Measurements from ENCODE around the gene NME3.

NME3 gene

GRCh38 chr16:1768767-1769401, 2.5 kb downstream of the NME3 start:
- no peak for DNase-seq (ENCODE audit: low read depth in 2 of 2)

DNA sequence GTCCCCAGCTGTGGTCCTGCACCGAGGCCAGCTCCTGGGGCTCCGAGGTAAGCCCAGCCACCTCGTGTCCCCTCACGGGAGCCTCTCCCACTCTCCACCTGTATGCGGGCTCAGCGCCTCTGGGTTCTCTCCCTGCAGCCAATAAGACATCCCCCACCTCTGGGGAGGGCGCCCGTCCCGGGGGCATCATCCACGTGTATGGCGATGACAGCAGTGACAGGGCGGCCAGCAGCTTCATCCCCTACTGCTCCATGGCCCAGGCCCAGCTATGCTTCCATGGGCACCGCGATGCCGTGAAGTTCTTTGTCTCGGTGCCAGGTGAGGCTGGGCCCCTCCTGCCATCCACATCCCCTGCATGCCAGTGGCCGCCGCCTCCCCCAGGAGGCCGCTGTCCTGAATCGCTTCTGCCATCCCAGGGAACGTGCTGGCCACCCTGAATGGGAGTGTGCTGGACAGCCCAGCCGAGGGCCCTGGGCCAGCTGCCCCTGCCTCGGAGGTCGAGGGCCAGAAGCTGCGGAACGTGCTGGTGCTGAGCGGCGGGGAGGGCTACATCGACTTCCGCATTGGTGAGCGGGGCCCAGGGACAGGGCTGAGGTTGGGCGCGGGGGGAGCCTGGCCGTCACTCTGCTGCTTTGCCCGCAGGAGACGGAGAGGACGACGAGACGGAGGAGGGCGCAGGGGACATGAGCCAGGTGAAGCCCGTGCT, 3.1 kb downstream of the NME3 start:
- DNase-seq (ENCODE audit: low read depth in 2 of 2) = no peak

- no peak for DNase-seq (ENCODE audit: low read depth in 2 of 2)
These were observed 4.0 kb downstream of the NME3 start for GRCh38 chr16:1767116-1767994.

DNA sequence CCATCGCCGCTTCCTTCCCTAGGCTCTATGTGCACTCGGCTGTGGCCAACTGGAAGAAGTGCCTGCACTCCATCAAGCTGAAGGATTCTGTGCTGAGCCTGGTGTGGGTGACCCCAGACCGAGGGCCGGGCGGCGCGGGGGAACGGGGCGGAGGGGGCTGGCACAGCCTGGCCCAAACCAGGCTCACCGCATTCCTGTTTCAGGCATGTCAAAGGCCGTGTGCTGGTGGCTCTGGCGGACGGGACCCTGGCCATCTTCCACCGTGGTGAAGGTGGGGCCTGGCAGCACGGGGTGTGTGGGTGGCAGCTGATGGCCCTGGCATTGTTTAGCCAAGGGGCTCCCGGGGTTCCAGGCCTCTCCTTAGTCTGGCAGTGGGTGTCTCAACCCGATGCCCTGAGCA, 4.6 kb downstream of the NME3 start:
- DNase-seq (ENCODE audit: low read depth in 2 of 2) = no peak

GRCh38 chr16:1766231-1766630, 5.1 kb downstream of the NME3 start:
- DNase-seq (ENCODE audit: low read depth in 2 of 2) = no peak

- no peak for DNase-seq (ENCODE audit: low read depth in 2 of 2)
These were observed 5.5 kb downstream of the NME3 start for GRCh38 chr16:1765826-1766225.

DNA sequence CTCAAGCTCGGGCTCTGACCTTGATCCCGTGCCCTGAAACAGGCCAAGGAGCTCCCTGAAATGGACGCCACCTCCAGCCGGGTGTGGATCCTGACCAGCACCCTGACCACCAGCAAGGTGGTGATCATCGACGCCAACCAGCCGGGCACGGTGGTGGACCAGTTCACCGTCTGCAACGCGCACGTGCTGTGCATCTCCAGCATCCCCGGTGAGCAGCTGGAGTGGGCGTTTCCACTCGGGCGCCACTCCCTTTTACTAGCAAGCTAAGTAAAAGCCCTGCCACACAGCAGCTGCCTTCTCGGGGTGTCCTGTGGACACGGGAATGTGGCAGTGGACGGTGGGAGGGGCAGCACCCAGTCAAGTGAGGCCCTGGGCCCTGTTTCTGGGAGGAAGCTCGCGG, 6.4 kb downstream of the NME3 start:
- DNase-seq (ENCODE audit: low read depth in 2 of 2) = no peak

DNA sequence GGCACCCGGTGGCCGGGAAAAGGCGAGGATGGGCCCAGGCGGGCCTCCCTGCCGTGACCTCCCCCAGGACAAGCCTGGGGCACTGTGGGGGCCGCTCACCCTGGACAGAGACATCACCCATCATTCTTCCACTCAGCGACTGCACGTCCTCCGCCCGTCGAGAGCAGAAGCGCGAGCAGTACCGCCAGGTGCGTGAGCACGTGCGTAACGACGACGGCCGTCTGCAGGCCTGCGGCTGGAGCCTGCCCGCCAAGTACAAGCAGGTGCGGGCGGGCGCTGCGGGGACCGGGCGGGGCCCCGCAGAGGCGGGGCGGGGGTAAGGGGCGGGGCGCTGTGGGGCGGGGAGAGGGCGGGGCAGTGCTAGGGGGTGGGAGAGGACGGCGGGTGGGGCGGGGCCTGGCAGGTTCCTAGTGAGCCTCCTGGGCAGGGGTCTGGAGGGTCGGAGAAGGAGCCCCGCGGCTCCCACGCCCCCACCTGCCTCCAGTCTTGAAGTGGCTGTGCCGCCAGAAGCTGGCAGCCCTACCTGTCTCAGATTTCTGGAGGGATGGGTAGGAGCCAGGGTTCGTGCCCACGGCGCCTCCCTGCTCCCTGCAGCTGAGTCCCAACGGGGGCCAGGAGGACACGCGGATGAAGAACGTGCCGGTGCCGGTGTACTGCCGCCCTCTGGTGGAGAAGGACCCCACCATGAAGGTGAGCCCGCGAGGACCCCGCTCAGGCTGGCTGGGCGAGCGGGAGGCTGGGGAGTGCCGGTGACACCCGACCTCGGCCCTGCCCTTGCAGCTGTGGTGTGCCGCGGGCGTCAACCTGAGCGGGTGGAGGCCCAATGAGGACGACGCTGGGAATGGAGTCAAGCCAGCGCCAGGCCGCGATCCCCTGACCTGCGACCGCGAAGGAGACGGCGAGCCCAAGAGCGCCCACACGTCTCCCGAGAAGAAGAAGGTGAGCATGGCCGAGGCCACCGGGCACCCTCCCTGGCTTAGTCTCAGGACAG, 7.5 kb downstream of the NME3 start:
- no peak for DNase-seq (ENCODE audit: low read depth in 2 of 2)

DNA sequence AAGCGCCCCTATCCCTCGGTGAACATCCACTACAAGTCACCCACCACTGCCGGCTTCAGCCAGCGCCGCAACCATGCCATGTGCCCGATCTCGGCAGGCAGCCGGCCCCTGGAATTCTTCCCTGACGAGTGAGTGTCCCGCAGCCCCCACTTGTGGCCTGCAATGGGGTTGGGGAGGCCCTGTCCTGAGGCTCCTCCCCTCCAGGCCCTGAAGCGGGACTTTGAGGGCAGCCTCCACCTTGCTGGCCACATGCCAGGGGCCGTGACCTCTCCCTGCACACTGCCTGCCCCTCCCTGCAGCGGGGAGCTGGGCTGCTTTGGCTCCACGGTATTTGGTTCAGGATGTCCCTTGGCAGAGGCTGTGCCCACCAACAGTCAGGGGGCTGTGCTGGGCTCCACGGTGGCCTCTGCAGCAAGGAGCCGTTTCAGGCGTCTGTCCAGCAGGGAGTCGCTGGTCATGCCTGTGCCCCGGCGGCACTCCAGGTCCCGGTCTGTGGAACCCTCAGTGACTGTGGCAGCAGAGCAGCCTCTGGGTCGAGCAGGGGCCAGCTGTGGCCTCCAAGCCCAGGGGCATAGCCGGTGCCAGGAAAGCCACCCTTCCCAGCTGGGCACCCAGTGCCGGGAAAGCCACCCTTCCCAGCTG, 8.3 kb downstream of the NME3 start:
- DNase-seq (ENCODE audit: low read depth in 2 of 2) = no peak

- DNase-seq (ENCODE audit: low read depth in 2 of 2) = no peak
These were observed 9.0 kb downstream of the NME3 start for GRCh38 chr16:1762196-1762878.

DNA sequence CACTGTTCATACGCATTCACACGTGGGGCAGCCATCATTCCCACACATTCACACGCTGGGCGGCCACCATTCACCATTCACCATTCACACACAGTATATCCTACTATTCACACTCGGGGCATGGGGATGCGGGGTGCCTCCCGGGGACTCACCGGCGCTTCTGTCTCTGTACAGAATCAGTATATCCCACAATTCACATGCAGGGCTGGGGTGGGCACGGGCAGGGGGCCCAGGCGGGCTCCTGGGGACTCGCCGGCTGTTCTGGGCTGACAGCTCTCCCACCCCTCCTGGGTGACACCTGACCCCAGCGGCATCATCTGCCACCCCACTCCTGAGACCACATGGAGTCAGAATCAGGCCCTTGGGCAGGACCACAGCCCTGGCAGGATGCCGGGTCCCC, 9.6 kb downstream of the NME3 start:
- DNase-seq (ENCODE audit: low read depth in 2 of 2) = no peak

DNA sequence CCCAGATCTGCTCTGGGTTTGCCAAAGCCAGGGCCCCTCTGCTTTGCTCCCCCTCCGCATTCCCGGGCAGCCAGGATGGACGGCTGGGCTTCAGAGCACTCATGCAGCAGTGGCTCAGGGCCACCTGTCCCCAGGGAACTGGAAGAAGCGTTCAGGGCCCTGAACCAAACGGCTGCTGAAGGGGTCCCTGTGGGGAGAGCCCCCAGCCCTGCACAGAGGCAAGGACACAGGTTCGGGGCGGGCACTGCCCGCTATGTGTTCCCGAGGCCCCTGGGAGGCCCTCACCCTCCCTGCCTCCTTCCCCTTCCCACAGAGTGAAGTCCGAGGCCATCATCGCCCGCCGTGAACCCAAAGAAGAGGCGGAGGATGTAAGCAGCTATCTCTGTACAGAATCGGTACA, 10.4 kb downstream of the NME3 start:
- no peak for DNase-seq (ENCODE audit: low read depth in 2 of 2)

DNA sequence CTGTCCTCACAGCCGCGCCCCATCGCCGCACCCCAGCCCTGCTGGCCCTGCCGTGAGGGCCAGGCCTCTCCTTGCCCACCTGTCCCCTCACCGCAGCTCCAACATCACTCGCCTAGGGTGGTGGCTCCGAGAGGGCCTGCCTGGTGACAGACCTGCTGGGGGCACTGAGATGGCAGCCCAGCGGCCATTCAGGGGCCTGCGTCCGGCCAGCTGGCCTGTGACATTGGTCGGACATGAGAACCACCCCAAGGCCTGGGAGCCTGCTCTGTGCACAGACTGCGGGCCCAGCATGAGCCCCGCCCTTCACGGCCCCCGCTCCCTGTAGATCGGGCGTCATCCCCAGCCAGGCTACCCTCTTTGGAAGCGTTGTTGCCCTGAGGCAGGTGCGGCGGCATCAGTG, 11.8 kb downstream of the NME3 start:
- no peak for DNase-seq (ENCODE audit: low read depth in 2 of 2)

DNA sequence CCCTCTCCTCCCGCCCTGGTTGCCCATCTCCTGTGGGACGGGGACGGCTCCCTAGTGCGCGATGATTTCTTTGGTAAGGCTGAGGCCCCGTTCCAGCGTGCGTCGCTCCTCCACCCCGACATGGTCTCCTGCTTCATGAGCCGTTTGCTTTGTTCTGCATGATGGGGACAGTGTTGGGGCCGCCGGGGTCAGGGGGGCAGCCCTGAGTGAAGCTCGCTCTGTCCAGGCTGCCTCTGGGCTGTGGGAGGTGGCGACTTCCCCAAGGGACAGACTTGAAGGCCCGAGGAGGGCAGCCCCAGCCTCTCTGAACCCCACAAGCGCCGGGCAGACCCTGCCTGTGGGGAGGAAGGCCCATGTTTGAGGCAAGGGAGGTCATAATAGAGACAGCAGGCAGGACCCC, 12.4 kb downstream of the NME3 start:
- no peak for DNase-seq (ENCODE audit: low read depth in 2 of 2)

GRCh38 chr16:1757714-1758461, 13.5 kb downstream of the NME3 start:
- DNase-seq (ENCODE audit: low read depth in 2 of 2) = no peak

DNA sequence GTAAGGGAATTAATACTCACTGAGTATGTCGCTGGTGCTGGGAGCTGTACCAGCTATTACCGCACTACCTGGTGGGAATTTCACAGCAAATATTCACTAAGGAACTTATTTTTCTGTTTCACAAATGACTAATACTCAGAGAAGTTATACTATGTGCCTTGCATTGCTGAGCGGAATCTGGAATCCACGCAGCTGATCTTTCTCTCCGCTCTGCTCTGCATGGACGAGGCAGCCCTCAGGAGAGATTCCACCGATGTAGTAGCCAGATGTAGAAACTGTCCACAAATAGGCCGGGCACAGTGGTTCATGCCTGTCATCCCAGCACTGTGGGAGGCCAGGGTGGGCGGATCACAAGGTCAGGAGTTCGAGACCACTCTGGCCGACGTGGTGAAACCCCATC, 17.1 kb downstream of the NME3 start:
- DNase-seq (ENCODE audit: low read depth in 2 of 2) = no peak

- DNase-seq (ENCODE audit: low read depth in 2 of 2) = no peak
These were observed 18.5 kb downstream of the NME3 start for GRCh38 chr16:1752853-1753252.

GRCh38 chr16:1751946-1752345, 19.4 kb downstream of the NME3 start:
- no peak for DNase-seq (ENCODE audit: low read depth in 2 of 2)

DNA sequence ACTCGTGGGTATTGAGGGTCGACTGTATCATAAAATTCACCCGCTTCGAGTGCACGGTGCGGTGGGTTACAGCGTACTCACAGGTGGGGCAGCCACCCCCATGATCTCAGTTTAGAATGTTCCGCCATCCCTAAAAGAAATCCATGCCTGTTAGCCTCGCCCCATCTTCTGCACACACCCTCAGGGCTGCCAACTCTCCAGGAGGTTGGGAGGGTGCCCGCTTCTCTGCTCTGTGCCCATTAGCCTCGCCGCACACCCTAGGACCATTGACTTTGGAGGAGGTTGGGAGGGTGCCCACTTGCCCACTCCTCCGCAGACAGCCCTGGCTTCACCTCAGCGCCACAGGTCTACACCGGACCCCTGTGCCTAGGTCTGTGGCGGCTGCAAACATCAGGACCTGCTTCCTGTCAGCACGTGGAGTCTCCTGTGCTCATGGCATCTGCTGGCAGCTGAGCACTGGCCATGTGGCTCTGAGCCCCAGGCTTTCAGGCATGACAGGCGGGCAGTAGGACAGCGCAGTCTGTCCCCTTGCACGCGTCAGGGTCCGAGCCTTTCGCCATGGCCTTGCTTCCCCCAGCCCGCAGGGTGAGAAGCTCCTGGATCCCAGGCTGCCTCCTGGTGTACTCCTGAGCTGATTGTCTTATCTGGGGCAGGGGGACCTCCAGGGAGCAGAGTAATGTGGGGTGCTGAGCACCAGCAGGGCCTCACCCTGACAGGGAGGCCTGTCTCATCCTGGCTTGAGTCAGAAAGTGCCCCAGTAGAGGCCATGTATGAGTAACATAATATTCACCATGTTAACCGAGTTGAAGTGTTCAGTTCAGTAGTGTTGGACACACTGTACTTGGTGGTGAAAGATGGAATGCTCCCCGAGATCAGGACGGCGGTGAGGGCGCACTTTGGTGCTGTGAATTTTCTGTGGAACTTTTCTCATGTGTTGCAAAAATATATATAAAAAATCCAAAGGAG, 21.9 kb downstream of the NME3 start:
- no peak for DNase-seq (ENCODE audit: low read depth in 2 of 2)

Measured in stimulated activated CD8-positive, alpha-beta memory T cell treated with anti-CD3 and anti-CD28 coated beads, Interleukin-7, amount 100 ng/mL, for 1 hour (primary cell).